HCT116 (cell line): ENCODE measurements around the gene ZFR.

Source experiments
- CBX3 ChIP-seq: IDR thresholded peaks from 2 replicates; pipeline ENCODE4 v1.6.1; 2012; ENCODE audit warnings: low read depth
- CEBPB ChIP-seq: IDR thresholded peaks from 2 replicates; pipeline ENCODE4 v1.6.1; 2012; ENCODE audit warnings: low read depth
- CTCF ChIP-seq, 3 experiments: fragments of 200-600 bp in 1 of 3; sonication (generic) in 1 of 3; IDR thresholded peaks in 2 of 3; conservative IDR thresholded peaks in 1 of 3; 2 replicates each; pipeline ENCODE4 v1.5.1; 2012 to 2017; ENCODE audit warnings: low read depth in 2 of 3, low read length in 2 of 3, antibody characterized with exemption in 1 of 3, borderline replicate concordance in 1 of 3, control low read depth in 1 of 3, mild to moderate bottlenecking in 1 of 3, mixed read lengths in 1 of 3, mixed run types in 1 of 3, moderate library complexity in 1 of 3; ENCODE audit not compliant: insufficient read depth in 1 of 3
- EZH2 ChIP-seq: fragments of 200-600 bp; sonication (generic); IDR thresholded peaks from 2 replicates; pipeline ENCODE4 v1.6.1; 2017; ENCODE audit warnings: antibody characterized with exemption, mixed run types
- EZH2phosphoT487 ChIP-seq: fragments of 200-600 bp; IDR thresholded peaks from 2 replicates; pipeline ENCODE4 v1.6.1; 2018; ENCODE audit warnings: antibody characterized with exemption, borderline replicate concordance
- POLR2A ChIP-seq: IDR thresholded peaks from 2 replicates; pipeline ENCODE4 v1.7.0; 2011; ENCODE audit warnings: borderline replicate concordance; ENCODE audit not compliant: insufficient read depth, insufficient read length; ENCODE audit errors: extremely low read depth
- SP1 ChIP-seq: IDR thresholded peaks from 2 replicates; pipeline ENCODE4 v1.6.1; 2012; ENCODE audit warnings: low read depth
- SRF ChIP-seq: IDR thresholded peaks from 2 replicates; pipeline ENCODE4 v1.6.1; 2012; ENCODE audit warnings: low read depth

GRCh38 chr5:32487424-32487823 lies 42.9 kb upstream of the ZFR start:
- no peak for TF ChIP-seq SP1
- no peak for TF ChIP-seq EZH2
- no peak for TF ChIP-seq POLR2A
- no peak for TF ChIP-seq CBX3
- TF ChIP-seq CTCF (IDR thresholded peaks at IDR 0.05 in 2 of 3, conservative IDR thresholded peaks at IDR 0.05 in 1 of 3; ENCODE audit: borderline replicate concordance in 1 of 3, insufficient read depth in 1 of 3, low read depth in 2 of 3, low read length in 2 of 3): no peak
- TF ChIP-seq EZH2phosphoT487: no peak
- no peak for TF ChIP-seq CEBPB
- TF ChIP-seq SRF: no peak
